ENCODE results near the gene GORASP2. TPM values are rescaled to one million over a fixed set of nuclear protein-coding genes. Genes with fewer than 3 reads are reported as not detected.

GORASP2 gene
- total RNA-seq, 2 donors from 2014 or later, result 90.9 to 104 TPM

- no peak overlapping the region for H3K27ac ChIP-seq (ENCODE audit: low read depth, low read length)
These were observed 45.4 kb upstream of the GORASP2 start for GRCh38 chr2:170883683-170884082.

GRCh38 chr2:170885130-170885791 is 43.8 kb upstream of the GORASP2 start:
- Histone ChIP-seq H3K36me3 (ENCODE audit: control insufficient read depth, insufficient read depth, low read length) (no peaks in the 10 kb centered on the region), H3K9me3 (ENCODE audit: control insufficient read depth, low read length) (no peaks in the 10 kb centered on the region), H3K9ac (ENCODE audit: extremely low read depth, low read length, poor library complexity, severe bottlenecking) (no peak overlapping the region), H3K4me1 (ENCODE audit: control insufficient read depth, insufficient read depth, low read length) (no peaks in the 10 kb centered on the region), H3K27ac (ENCODE audit: low read depth, low read length) (no peak overlapping the region), H3K27me3 (ENCODE audit: control insufficient read depth, insufficient read depth, low read length, poor library complexity, severe bottlenecking) (no peaks in the 10 kb centered on the region), H3K4me3 (ENCODE audit: low read length) (no peak overlapping the region)
- peaks cover 11% of the 10 kb centered on the region for H3K27me3 Mint-ChIP-seq (ENCODE audit: insufficient read depth)
- peak; percentile 53 for TF ChIP-seq CTCF (conservative IDR thresholded peaks at IDR 0.05)
- DNase-seq, result no peak
- H3K9me3 Mint-ChIP-seq, result no peaks in the 10 kb centered on the region
- H3K4me3 Mint-ChIP-seq, result no peak overlapping the region
- H3K4me1 Mint-ChIP-seq, result no peaks in the 10 kb centered on the region
- no peaks in the 10 kb centered on the region for H3K36me3 Mint-ChIP-seq (ENCODE audit: low read depth)
- 90 to 92% methylated on average over 4 to 5 of the region's 5 CpGs for WGBS, 2 experiments (ENCODE audit: insufficient coverage in 1 of 2, insufficient read length in 1 of 2)
- H3K27ac Mint-ChIP-seq, result no peak overlapping the region

More at GRCh38 chr2:170883683-170884082, 45.4 kb upstream of the GORASP2 start:
- H3K4me3 Mint-ChIP-seq, result no peak overlapping the region
- H3K27ac Mint-ChIP-seq, result no peak overlapping the region
- no peaks in the 10 kb centered on the region for H3K4me1 ChIP-seq (ENCODE audit: control insufficient read depth, insufficient read depth, low read length)
- H3K9ac ChIP-seq (ENCODE audit: extremely low read depth, low read length, poor library complexity, severe bottlenecking), result no peak overlapping the region
- H3K9me3 ChIP-seq (ENCODE audit: control insufficient read depth, low read length), result no peaks in the 10 kb centered on the region
- TF ChIP-seq CTCF (conservative IDR thresholded peaks at IDR 0.05), result no peak
- no peaks in the 10 kb centered on the region for H3K9me3 Mint-ChIP-seq
- H3K4me3 ChIP-seq (ENCODE audit: low read length), result no peak overlapping the region
- H3K4me1 Mint-ChIP-seq, result no peaks in the 10 kb centered on the region
- DNase-seq, result no peak
- H3K27me3 ChIP-seq (ENCODE audit: control insufficient read depth, insufficient read depth, low read length, poor library complexity, severe bottlenecking), result no peaks in the 10 kb centered on the region
- 88 to 94% methylated on average over 2 of the region's 2 CpGs for WGBS, 2 experiments (ENCODE audit: insufficient coverage in 1 of 2, insufficient read length in 1 of 2)
- H3K36me3 ChIP-seq (ENCODE audit: control insufficient read depth, insufficient read depth, low read length), result no peaks in the 10 kb centered on the region
- peaks cover 11% of the 10 kb centered on the region for H3K27me3 Mint-ChIP-seq (ENCODE audit: insufficient read depth)
- no peaks in the 10 kb centered on the region for H3K36me3 Mint-ChIP-seq (ENCODE audit: low read depth)

DNA sequence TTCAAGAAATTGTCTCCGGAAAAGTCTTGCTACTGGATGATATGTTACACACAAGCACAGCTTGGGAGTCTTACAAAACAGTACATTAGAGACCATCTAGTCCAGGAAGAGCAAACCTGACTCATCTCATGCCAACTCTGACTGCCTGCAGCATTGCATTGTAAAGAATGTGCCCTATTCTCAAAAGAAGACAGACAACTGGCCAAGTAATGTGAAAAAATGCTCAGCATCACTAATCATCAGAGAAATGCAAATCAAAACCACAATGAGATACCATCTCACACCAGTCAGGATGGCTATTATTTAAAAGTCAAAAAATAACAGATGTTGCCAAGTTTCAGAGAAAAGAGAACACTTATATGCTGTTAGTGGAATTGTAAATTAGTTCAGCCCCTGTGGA is 42.7 kb upstream of the GORASP2 start:
- 96 to 100% methylated on average over 1 of the region's 1 CpG for WGBS, 2 experiments (ENCODE audit: insufficient coverage in 1 of 2, insufficient read length in 1 of 2)
- no peak for DNase-seq
- H3K9ac ChIP-seq (ENCODE audit: extremely low read depth, low read length, poor library complexity, severe bottlenecking), result no peak overlapping the region
- Mint-ChIP-seq H3K4me1 (peaks cover 3% of the 10 kb centered on the region), H3K4me3 (no peak overlapping the region), H3K36me3 (ENCODE audit: low read depth) (no peaks in the 10 kb centered on the region), H3K9me3 (no peaks in the 10 kb centered on the region), H3K27me3 (ENCODE audit: insufficient read depth) (peaks cover 11% of the 10 kb centered on the region), H3K27ac (no peak overlapping the region)
- TF ChIP-seq CTCF (conservative IDR thresholded peaks at IDR 0.05), result no peak
- H3K27me3 ChIP-seq (ENCODE audit: control insufficient read depth, insufficient read depth, low read length, poor library complexity, severe bottlenecking), result no peaks in the 10 kb centered on the region
- no peak overlapping the region for H3K27ac ChIP-seq (ENCODE audit: low read depth, low read length)
- H3K4me1 ChIP-seq (ENCODE audit: control insufficient read depth, insufficient read depth, low read length), result no peaks in the 10 kb centered on the region
- H3K9me3 ChIP-seq (ENCODE audit: control insufficient read depth, low read length), result no peaks in the 10 kb centered on the region
- H3K36me3 ChIP-seq (ENCODE audit: control insufficient read depth, insufficient read depth, low read length), result no peaks in the 10 kb centered on the region
- H3K4me3 ChIP-seq (ENCODE audit: low read length), result no peak overlapping the region
